ENCODE data around the gene TEAD1. TPM values are rescaled to one million over a fixed set of nuclear protein-coding genes. Genes with fewer than 3 reads are reported as not detected.

The TEAD1 gene
- total RNA-seq, 2 donors from 2014 or later, result 76.4 to 94.4 TPM

GRCh38 chr11:12902791-12903486 lies 228.7 kb downstream of the TEAD1 start:
- no peaks in the 10 kb centered on the region for H3K27me3 ChIP-seq (ENCODE audit: control insufficient read depth, insufficient read depth, low read length, poor library complexity, severe bottlenecking)
- Mint-ChIP-seq H3K4me3 (no peak overlapping the region), H3K36me3 (ENCODE audit: low read depth) (peaks cover 53% of the 10 kb centered on the region), H3K4me1 (no peaks in the 10 kb centered on the region), H3K27ac (peak overlapping the region; percentile 9), H3K27me3 (ENCODE audit: insufficient read depth) (no peaks in the 10 kb centered on the region), H3K9me3 (no peaks in the 10 kb centered on the region)
- no peak overlapping the region for H3K9ac ChIP-seq (ENCODE audit: extremely low read depth, low read length, poor library complexity, severe bottlenecking)
- no peaks in the 10 kb centered on the region for H3K9me3 ChIP-seq (ENCODE audit: control insufficient read depth, low read length)
- no peak overlapping the region for H3K4me3 ChIP-seq (ENCODE audit: low read length)
- DNase-seq, result no peak
- WGBS, 2 experiments (ENCODE audit: insufficient coverage in 1 of 2, insufficient read length in 1 of 2), result 90 to 91% methylated on average over 5 to 6 of the region's 6 CpGs
- H3K4me1 ChIP-seq (ENCODE audit: control insufficient read depth, insufficient read depth, low read length), result no peaks in the 10 kb centered on the region
- H3K36me3 ChIP-seq (ENCODE audit: control insufficient read depth, insufficient read depth, low read length), result peaks cover 76% of the 10 kb centered on the region
- peak overlapping the region; percentile 48 for H3K27ac ChIP-seq (ENCODE audit: low read depth, low read length)
- TF ChIP-seq CTCF (conservative IDR thresholded peaks at IDR 0.05), result no peak

GRCh38 chr11:12905435-12905834 lies 231.2 kb downstream of the TEAD1 start:
- Histone ChIP-seq H3K36me3 (ENCODE audit: control insufficient read depth, insufficient read depth, low read length) (peaks cover 79% of the 10 kb centered on the region), H3K27ac (ENCODE audit: low read depth, low read length) (no peak overlapping the region), H3K4me3 (ENCODE audit: low read length) (no peak overlapping the region), H3K9me3 (ENCODE audit: control insufficient read depth, low read length) (no peaks in the 10 kb centered on the region), H3K27me3 (ENCODE audit: control insufficient read depth, insufficient read depth, low read length, poor library complexity, severe bottlenecking) (no peaks in the 10 kb centered on the region), H3K9ac (ENCODE audit: extremely low read depth, low read length, poor library complexity, severe bottlenecking) (no peak overlapping the region), H3K4me1 (ENCODE audit: control insufficient read depth, insufficient read depth, low read length) (no peaks in the 10 kb centered on the region)
- no peak for DNase-seq
- Mint-ChIP-seq H3K4me1 (no peaks in the 10 kb centered on the region), H3K9me3 (no peaks in the 10 kb centered on the region), H3K27ac (no peak overlapping the region), H3K36me3 (ENCODE audit: low read depth) (peaks cover 53% of the 10 kb centered on the region), H3K4me3 (no peak overlapping the region), H3K27me3 (ENCODE audit: insufficient read depth) (no peaks in the 10 kb centered on the region)
- 93 to 97% methylated on average over 4 of the region's 4 CpGs for WGBS, 2 experiments (ENCODE audit: insufficient coverage in 1 of 2, insufficient read length in 1 of 2)
- TF ChIP-seq CTCF (conservative IDR thresholded peaks at IDR 0.05), result no peak

- H3K27ac Mint-ChIP-seq, result no peak overlapping the region
Observed at GRCh38 chr11:12906501-12906900, 232.3 kb downstream of the TEAD1 start.

More at GRCh38 chr11:12906501-12906900, 232.3 kb downstream of the TEAD1 start:
- DNase-seq, result no peak
- no peaks in the 10 kb centered on the region for H3K27me3 ChIP-seq (ENCODE audit: control insufficient read depth, insufficient read depth, low read length, poor library complexity, severe bottlenecking)
- 95 to 100% methylated on average over 3 of the region's 4 CpGs for WGBS, 2 experiments (ENCODE audit: insufficient coverage in 1 of 2, insufficient read length in 1 of 2)
- peaks cover 78% of the 10 kb centered on the region for H3K36me3 ChIP-seq (ENCODE audit: control insufficient read depth, insufficient read depth, low read length)
- H3K27me3 Mint-ChIP-seq (ENCODE audit: insufficient read depth), result no peaks in the 10 kb centered on the region
- H3K4me3 ChIP-seq (ENCODE audit: low read length), result no peak overlapping the region
- H3K4me3 Mint-ChIP-seq, result no peak overlapping the region
- no peaks in the 10 kb centered on the region for H3K4me1 Mint-ChIP-seq
- H3K9ac ChIP-seq (ENCODE audit: extremely low read depth, low read length, poor library complexity, severe bottlenecking), result no peak overlapping the region
- H3K27ac ChIP-seq (ENCODE audit: low read depth, low read length), result no peak overlapping the region
- no peaks in the 10 kb centered on the region for H3K4me1 ChIP-seq (ENCODE audit: control insufficient read depth, insufficient read depth, low read length)
- no peak for TF ChIP-seq CTCF (conservative IDR thresholded peaks at IDR 0.05)
- H3K36me3 Mint-ChIP-seq (ENCODE audit: low read depth), result peaks cover 47% of the 10 kb centered on the region
- no peaks in the 10 kb centered on the region for H3K9me3 ChIP-seq (ENCODE audit: control insufficient read depth, low read length)
- no peaks in the 10 kb centered on the region for H3K9me3 Mint-ChIP-seq
